GM23338 (cell line): ENCODE results near the gene SLC66A3. TPM values are rescaled to one million over a fixed set of nuclear protein-coding genes. Genes with fewer than 3 reads are reported as not detected.

Experiments
- ATAC-seq: fragments of 200-7000 bp; cut with Tn5 transposase; 3 replicates; pipeline ENCODE4 v1.9.1; 2020
- DNase-seq: peaks from one replicate; pipeline ENCODE4 v3.0.0-alpha.2; 2015; ENCODE audit warnings: low spot score
- H2AFZ ChIP-seq: fragments of 200-600 bp; sonication (generic); 2 replicates; pipeline ENCODE4 v1.8.0; 2016; ENCODE audit warnings: antibody characterized with exemption, mild to moderate bottlenecking, moderate library complexity
- H3F3A ChIP-seq: fragments of 200-600 bp; sonication (generic); replicated peaks from 2 replicates; pipeline ENCODE4 v1.8.0; 2017; ENCODE audit warnings: antibody characterized with exemption, mixed run types, low read depth
- H3K27ac ChIP-seq: fragments of 200-600 bp; sonication (generic); 2 replicates; pipeline ENCODE4 v1.6.1; 2016; ENCODE audit warnings: low read depth
- H3K27me3 ChIP-seq: fragments of 200-600 bp; sonication (generic); 2 replicates; pipeline ENCODE4 v1.8.0; 2016; ENCODE audit warnings: mild to moderate bottlenecking, mixed run types, moderate library complexity; ENCODE audit not compliant: insufficient read depth
- H3K36me3 ChIP-seq: fragments of 200-600 bp; sonication (generic); 2 replicates; pipeline ENCODE4 v1.8.0; 2016; ENCODE audit warnings: mild to moderate bottlenecking; ENCODE audit not compliant: insufficient read depth
- H3K4me1 ChIP-seq: fragments of 200-600 bp; sonication (generic); 2 replicates; pipeline ENCODE4 v1.8.0; 2016; ENCODE audit warnings: mild to moderate bottlenecking, moderate library complexity; ENCODE audit not compliant: insufficient read depth
- H3K4me2 ChIP-seq: fragments of 200-600 bp; sonication (generic); 2 replicates; pipeline ENCODE4 v1.7.1; 2017; ENCODE audit warnings: mixed run types
- H3K4me3 ChIP-seq: fragments of 200-600 bp; sonication (generic); 2 replicates; pipeline ENCODE4 v1.6.1; 2016; ENCODE audit warnings: mixed run types
- H3K79me2 ChIP-seq: fragments of 200-600 bp; sonication (generic); replicated peaks from 2 replicates; pipeline ENCODE4 v1.8.0; 2017; ENCODE audit warnings: mild to moderate bottlenecking; ENCODE audit not compliant: insufficient read depth
- H3K9me2 ChIP-seq: fragments of 200-600 bp; sonication (generic); 2 replicates; pipeline ENCODE4 v1.8.0; 2017; ENCODE audit not compliant: insufficient read depth
- H4K20me1 ChIP-seq: fragments of 200-600 bp; sonication (generic); replicated peaks from 2 replicates; pipeline ENCODE4 v1.8.0; 2017; ENCODE audit warnings: mild to moderate bottlenecking; ENCODE audit not compliant: insufficient read depth
- H3K27ac Mint-ChIP-seq: 2 replicates; pipeline ENCODE4 v1.8.0; 2020; ENCODE audit warnings: inconsistent platforms, mild to moderate bottlenecking, moderate library complexity, mixed read lengths
- H3K27me3 Mint-ChIP-seq: 3 replicates; pipeline ENCODE4 v1.8.0; 2022; ENCODE audit warnings: low read depth, mild to moderate bottlenecking, moderate library complexity, mixed read lengths, inconsistent platforms; ENCODE audit not compliant: insufficient read depth, poor library complexity
- H3K36me3 Mint-ChIP-seq: 3 replicates; pipeline ENCODE4 v1.8.0; 2021; ENCODE audit warnings: low read depth, mild to moderate bottlenecking, inconsistent platforms, moderate library complexity, mixed read lengths
- H3K4me1 Mint-ChIP-seq: 3 replicates; pipeline ENCODE4 v1.8.0; 2020; ENCODE audit warnings: mild to moderate bottlenecking, inconsistent platforms, mixed read lengths
- H3K4me3 Mint-ChIP-seq: 3 replicates; pipeline ENCODE4 v1.8.0; 2021; ENCODE audit warnings: moderate library complexity, mild to moderate bottlenecking, inconsistent platforms, mixed read lengths
- H3K9me3 Mint-ChIP-seq: 3 replicates; pipeline ENCODE4 v1.8.0; 2020; ENCODE audit warnings: moderate library complexity, mild to moderate bottlenecking, inconsistent platforms, mixed read lengths
- CREB1 ChIP-seq: fragments of 250-450 bp; sonication (Bioruptor Pico); IDR thresholded peaks from 2 replicates; pipeline ENCODE4 v1.5.0; 2020; ENCODE audit warnings: low read depth, mild to moderate bottlenecking, moderate library complexity
- EZH2 ChIP-seq: fragments of 200-600 bp; sonication (generic); IDR thresholded peaks from one replicate; pipeline ENCODE4 v1.8.0; 2017; ENCODE audit warnings: antibody characterized with exemption, mild to moderate bottlenecking, low read depth; ENCODE audit not compliant: unreplicated experiment
- EZH2phosphoT487 ChIP-seq: fragments of 200-600 bp; sonication (generic); IDR thresholded peaks from one replicate; pipeline ENCODE4 v1.8.1; 2018; ENCODE audit warnings: antibody characterized with exemption; ENCODE audit not compliant: unreplicated experiment
- JUNB ChIP-seq: IDR thresholded peaks from one replicate; pipeline ENCODE4 v1.6.1; 2016; ENCODE audit warnings: antibody characterized with exemption; ENCODE audit not compliant: unreplicated experiment
- NANOG ChIP-seq: IDR thresholded peaks from 2 replicates; pipeline ENCODE4 v1.6.1; 2016; ENCODE audit warnings: antibody characterized with exemption, borderline replicate concordance
- POLR2AphosphoS5 ChIP-seq: IDR thresholded peaks from 2 replicates; pipeline ENCODE4 v1.6.1; 2016; ENCODE audit warnings: antibody characterized with exemption, low read depth
- STAT1 ChIP-seq: IDR thresholded peaks from one replicate; pipeline ENCODE4 v1.6.1; 2016; ENCODE audit warnings: antibody characterized with exemption; ENCODE audit not compliant: unreplicated experiment
- ZNF114 ChIP-seq: fragments of 250-450 bp; sonication (Bioruptor Pico); IDR thresholded peaks from 2 replicates; pipeline ENCODE4 v1.5.0; 2020; ENCODE audit warnings: mild to moderate bottlenecking, moderate library complexity
- ZNF331 ChIP-seq: fragments of 250-450 bp; sonication (Bioruptor Pico); IDR thresholded peaks from 2 replicates; pipeline ENCODE4 v1.5.0; 2020; ENCODE audit warnings: low read depth, mild to moderate bottlenecking, moderate library complexity
- polyA plus RNA-seq: library from polyadenylated mRNA; unstranded; fragments of >200 nt; fragmentation: Nextera tagmentation; extraction: Ambion mirVana; gene quantifications from 2 replicates; pipeline ENCODE4 v1.2.1, GENCODE V29; 2016
- total RNA-seq: library from RNA; depleted of rRNA; stranded (reverse); fragments of >200 nt; shearing (Covaris generic); gene quantifications from 2 replicates; pipeline ENCODE4 v1.2.3, GENCODE V29; 2014
- TF ChIP-seq, protein P1 (sequence below), 2 experiments: fragments of 200-600 bp in 1 of 2; sonication (generic) in 1 of 2; conservative IDR thresholded peaks; 2 replicates each; pipeline versions ENCODE4 v1.5.1 to v1.6.1; 2016 to 2017; ENCODE audit warnings: antibody characterized with exemption in 2 of 2, low read depth in 2 of 2, mild to moderate bottlenecking in 2 of 2, moderate library complexity in 1 of 2
- TF ChIP-seq, protein P2 (sequence below): IDR thresholded peaks from 2 replicates; pipeline ENCODE4 v1.6.1; 2016; ENCODE audit warnings: antibody characterized with exemption
- TF ChIP-seq, protein P3 (sequence below): fragments of 250-450 bp; sonication (Bioruptor Pico); IDR thresholded peaks from 2 replicates; pipeline ENCODE4 v1.5.0; 2020; ENCODE audit warnings: mild to moderate bottlenecking, moderate library complexity

SLC66A3 gene
- total and polyA plus RNA-seq, 2 experiments from 2014 or later: 13.7 to 18.4 TPM

DNA sequence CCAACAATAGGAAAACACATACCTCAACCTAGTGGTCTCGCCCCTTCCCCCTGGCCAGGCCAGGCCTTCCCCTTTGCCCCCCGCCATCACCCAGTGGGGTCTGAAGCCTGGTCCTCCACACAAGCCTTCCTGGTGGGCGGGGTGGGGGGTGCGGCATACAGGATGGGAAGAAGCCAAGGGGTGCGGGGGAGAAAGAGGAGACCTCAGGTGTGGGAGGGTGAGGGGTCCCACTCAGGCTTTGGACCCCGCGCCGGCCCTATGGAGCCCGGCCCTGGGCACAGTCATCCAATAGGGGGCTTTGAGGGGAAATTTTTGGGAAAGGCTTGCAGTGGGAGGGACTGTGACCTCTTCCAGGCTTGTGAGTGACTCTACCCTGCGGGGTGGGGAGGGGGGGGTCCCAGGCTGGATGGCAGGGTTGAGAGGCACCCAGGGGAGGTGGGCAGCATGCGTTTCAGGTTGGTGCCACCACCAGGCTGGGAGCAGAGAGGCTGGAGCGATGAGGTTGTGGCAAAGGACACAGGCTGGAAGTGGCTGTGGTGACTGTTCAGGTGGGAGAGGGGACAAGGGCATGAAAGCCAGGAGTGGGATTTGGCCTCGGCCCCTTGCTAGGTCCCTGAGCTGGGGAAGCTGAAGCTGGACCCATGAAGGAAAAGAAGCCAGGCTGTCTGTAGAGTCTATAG is 1.3 kb downstream of the SLC66A3 start (continued):
- TF ChIP-seq, protein P1, sequence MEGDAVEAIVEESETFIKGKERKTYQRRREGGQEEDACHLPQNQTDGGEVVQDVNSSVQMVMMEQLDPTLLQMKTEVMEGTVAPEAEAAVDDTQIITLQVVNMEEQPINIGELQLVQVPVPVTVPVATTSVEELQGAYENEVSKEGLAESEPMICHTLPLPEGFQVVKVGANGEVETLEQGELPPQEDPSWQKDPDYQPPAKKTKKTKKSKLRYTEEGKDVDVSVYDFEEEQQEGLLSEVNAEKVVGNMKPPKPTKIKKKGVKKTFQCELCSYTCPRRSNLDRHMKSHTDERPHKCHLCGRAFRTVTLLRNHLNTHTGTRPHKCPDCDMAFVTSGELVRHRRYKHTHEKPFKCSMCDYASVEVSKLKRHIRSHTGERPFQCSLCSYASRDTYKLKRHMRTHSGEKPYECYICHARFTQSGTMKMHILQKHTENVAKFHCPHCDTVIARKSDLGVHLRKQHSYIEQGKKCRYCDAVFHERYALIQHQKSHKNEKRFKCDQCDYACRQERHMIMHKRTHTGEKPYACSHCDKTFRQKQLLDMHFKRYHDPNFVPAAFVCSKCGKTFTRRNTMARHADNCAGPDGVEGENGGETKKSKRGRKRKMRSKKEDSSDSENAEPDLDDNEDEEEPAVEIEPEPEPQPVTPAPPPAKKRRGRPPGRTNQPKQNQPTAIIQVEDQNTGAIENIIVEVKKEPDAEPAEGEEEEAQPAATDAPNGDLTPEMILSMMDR (conservative IDR thresholded peaks at IDR 0.05; ENCODE audit: low read depth in 2 of 2): no peak
- TF ChIP-seq, protein P2, sequence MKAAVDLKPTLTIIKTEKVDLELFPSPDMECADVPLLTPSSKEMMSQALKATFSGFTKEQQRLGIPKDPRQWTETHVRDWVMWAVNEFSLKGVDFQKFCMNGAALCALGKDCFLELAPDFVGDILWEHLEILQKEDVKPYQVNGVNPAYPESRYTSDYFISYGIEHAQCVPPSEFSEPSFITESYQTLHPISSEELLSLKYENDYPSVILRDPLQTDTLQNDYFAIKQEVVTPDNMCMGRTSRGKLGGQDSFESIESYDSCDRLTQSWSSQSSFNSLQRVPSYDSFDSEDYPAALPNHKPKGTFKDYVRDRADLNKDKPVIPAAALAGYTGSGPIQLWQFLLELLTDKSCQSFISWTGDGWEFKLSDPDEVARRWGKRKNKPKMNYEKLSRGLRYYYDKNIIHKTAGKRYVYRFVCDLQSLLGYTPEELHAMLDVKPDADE: no peak
- TF ChIP-seq EZH2 (no peak), JUNB (no peak)

DNA sequence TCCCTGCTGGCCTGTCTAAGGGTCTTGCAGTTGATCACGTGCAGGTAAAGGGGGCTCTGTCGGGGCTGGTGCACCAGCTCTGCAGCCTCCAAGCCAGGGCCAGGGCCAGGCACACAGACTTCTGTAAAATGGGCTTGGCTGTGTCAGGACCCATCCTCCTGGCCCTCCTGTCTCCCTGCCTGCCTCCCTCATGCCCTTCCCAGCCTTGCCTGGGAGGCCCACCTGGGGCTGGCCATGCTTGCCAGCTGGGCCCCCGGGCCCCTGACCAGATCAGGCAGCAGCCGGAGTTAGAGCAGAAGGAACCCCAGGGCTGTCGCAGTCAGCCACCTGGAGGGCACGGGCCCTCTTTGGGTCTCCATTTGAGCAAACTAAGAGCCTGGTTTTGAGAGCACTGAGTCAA is 2.0 kb downstream of the SLC66A3 start:
- Mint-ChIP-seq H3K9me3 (no peaks in the 10 kb centered on the region; the same call in 1 of the 3 replicates), H3K4me3 (no peak overlapping the region), H3K27me3 (peaks cover 14% of the 10 kb centered on the region), H3K36me3 (no peaks in the 10 kb centered on the region; the same call in 2 of the 3 replicates), H3K4me1 (peaks cover 9% of the 10 kb centered on the region), H3K27ac (no peak overlapping the region)
- Histone ChIP-seq H3K4me1 (no peaks in the 10 kb centered on the region; the same call in 1 of the 2 replicates), H3K4me2 (no peak overlapping the region), H3K36me3 (no peaks in the 10 kb centered on the region), H3K9me2 (no peaks in the 10 kb centered on the region), H4K20me1 (no peaks in the 10 kb centered on the region), H3K79me2 (no peaks in the 10 kb centered on the region), H2AFZ (no peak overlapping the region), H3K27me3 (peaks cover 6% of the 10 kb centered on the region; the same call in 1 of the 2 replicates), H3K27ac (no peak overlapping the region), H3K4me3 (no peak overlapping the region), H3F3A (peaks cover 14% of the 10 kb centered on the region; the same call in 1 of the 2 replicates)
- no peak for DNase-seq
- ATAC-seq: no peak
- TF ChIP-seq ZNF331 (CRISPR knock-in tag) (no peak), EZH2phosphoT487 (no peak), POLR2AphosphoS5 (no peak), ZNF114 (CRISPR knock-in tag) (no peak), CREB1 (CRISPR knock-in tag) (no peak), STAT1 (no peak), NANOG (no peak), EZH2 (no peak)
- TF ChIP-seq, protein P3, sequence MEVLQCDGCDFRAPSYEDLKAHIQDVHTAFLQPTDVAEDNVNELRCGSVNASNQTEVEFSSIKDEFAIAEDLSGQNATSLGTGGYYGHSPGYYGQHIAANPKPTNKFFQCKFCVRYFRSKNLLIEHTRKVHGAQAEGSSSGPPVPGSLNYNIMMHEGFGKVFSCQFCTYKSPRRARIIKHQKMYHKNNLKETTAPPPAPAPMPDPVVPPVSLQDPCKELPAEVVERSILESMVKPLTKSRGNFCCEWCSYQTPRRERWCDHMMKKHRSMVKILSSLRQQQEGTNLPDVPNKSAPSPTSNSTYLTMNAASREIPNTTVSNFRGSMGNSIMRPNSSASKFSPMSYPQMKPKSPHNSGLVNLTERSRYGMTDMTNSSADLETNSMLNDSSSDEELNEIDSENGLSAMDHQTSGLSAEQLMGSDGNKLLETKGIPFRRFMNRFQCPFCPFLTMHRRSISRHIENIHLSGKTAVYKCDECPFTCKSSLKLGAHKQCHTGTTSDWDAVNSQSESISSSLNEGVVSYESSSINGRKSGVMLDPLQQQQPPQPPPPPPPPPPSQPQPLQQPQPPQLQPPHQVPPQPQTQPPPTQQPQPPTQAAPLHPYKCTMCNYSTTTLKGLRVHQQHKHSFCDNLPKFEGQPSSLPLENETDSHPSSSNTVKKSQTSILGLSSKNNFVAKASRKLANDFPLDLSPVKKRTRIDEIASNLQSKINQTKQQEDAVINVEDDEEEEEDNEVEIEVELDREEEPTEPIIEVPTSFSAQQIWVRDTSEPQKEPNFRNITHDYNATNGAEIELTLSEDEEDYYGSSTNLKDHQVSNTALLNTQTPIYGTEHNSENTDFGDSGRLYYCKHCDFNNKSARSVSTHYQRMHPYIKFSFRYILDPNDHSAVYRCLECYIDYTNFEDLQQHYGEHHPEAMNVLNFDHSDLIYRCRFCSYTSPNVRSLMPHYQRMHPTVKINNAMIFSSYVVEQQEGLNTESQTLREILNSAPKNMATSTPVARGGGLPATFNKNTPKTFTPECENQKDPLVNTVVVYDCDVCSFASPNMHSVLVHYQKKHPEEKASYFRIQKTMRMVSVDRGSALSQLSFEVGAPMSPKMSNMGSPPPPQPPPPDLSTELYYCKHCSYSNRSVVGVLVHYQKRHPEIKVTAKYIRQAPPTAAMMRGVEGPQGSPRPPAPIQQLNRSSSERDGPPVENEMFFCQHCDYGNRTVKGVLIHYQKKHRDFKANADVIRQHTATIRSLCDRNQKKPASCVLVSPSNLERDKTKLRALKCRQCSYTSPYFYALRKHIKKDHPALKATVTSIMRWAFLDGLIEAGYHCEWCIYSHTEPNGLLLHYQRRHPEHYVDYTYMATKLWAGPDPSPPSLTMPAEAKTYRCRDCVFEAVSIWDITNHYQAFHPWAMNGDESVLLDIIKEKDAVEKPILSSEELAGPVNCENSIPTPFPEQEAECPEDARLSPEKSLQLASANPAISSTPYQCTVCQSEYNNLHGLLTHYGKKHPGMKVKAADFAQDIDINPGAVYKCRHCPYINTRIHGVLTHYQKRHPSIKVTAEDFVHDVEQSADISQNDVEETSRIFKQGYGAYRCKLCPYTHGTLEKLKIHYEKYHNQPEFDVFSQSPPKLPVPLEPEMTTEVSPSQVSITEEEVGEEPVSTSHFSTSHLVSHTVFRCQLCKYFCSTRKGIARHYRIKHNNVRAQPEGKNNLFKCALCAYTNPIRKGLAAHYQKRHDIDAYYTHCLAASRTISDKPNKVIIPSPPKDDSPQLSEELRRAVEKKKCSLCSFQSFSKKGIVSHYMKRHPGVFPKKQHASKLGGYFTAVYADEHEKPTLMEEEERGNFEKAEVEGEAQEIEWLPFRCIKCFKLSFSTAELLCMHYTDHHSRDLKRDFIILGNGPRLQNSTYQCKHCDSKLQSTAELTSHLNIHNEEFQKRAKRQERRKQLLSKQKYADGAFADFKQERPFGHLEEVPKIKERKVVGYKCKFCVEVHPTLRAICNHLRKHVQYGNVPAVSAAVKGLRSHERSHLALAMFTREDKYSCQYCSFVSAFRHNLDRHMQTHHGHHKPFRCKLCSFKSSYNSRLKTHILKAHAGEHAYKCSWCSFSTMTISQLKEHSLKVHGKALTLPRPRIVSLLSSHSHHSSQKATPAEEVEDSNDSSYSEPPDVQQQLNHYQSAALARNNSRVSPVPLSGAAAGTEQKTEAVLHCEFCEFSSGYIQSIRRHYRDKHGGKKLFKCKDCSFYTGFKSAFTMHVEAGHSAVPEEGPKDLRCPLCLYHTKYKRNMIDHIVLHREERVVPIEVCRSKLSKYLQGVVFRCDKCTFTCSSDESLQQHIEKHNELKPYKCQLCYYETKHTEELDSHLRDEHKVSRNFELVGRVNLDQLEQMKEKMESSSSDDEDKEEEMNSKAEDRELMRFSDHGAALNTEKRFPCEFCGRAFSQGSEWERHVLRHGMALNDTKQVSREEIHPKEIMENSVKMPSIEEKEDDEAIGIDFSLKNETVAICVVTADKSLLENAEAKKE (CRISPR knock-in tag): no peak
- TF ChIP-seq, protein P2: no peak
